GM21528 (cell line): Measurements from ENCODE around the gene ZNF512B.
"Not testable (repeated sequence)": the region's sequence is repeated elsewhere in the genome, so short reads cannot be mapped to it uniquely, and the experiment has no call there.

Source experiments
- ATAC-seq: cut with Tn5 transposase; IDR thresholded peaks from one replicate; pipeline ENCODE4 v1.9.1; 2021; ENCODE audit warnings: mild to moderate bottlenecking, moderate library complexity; ENCODE audit not compliant: unreplicated experiment, low FRiP score

ZNF512B gene

DNA sequence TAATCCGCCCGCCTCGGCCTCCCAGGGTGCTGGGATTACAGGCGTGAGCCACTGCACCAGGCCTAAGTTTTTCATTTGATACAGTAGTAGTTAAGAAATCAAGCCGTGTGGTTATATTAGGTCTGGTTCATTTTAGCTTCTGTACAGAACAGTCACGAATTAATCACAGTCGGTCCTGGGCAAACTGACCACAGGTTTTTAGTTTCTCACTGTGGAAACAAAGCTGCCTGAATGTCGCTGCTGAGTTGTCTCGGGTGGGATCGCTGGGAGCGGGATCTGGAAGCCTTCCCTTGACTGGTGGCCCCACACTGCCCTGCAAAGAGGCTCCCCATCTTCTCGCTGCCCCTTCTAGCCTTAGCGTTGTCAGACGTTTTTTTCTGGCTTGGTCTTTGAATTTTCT lies 32.1 kb downstream of the ZNF512B start:
- ATAC-seq, result no peak

DNA sequence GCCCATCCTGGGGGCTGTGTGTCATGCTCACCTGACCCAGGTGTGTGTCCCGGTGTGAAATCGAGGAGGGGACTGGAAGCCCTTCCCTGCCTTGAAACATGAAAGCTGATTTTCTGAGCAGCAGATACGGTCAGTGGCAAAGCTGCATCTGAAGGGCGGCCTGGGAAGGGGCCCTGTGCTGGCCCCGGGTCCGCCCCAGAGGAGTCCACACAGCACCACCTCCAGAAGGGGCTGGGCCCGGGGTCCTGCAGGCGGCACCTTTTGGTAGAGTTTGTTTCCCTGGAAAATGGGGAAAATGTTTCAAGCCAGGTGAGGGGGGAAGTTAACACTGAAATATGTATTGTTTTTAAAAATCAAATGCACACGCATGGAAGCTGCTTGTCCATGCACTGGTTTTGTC lies 34.3 kb downstream of the ZNF512B start:
- ATAC-seq, result no peak

DNA sequence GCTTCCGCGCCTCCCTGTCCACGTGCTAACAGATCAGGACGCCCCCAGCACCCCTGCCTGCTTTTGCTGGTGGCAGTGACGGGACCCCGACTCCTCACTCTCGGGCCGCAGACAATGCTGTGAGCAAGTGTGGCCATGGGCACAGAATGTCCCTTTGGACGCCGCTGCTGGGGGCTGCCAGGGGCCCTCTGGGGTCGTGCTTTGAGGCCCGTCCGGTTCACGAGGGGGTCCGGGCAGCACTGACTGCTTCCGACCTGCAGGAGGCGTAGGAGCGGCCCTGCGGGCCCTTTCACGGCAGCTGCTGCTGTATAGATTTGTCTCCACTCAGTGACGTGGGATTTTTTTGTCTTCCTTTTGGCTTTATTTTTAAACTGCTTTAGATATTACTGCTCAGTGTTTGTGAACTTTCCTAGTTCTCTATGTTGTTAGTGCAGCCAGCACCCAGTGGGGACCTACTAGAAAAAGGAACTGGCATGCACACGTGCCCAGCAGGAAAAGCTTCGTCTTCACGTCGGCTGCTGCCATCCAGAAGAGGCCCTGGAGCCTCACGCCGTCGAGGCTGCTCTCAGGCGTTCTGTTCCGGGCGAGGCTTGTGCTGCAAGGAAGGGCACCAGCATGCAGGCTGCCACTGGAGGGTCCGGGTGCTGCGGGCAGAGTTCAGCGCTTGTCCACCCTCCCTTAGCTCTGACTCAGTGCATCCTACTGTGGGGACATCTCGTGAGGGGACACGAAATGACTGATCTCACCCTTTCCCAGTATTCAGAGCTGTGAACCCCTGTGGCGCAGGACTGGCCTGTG lies 35.3 kb downstream of the ZNF512B start:
- no peak for ATAC-seq

DNA sequence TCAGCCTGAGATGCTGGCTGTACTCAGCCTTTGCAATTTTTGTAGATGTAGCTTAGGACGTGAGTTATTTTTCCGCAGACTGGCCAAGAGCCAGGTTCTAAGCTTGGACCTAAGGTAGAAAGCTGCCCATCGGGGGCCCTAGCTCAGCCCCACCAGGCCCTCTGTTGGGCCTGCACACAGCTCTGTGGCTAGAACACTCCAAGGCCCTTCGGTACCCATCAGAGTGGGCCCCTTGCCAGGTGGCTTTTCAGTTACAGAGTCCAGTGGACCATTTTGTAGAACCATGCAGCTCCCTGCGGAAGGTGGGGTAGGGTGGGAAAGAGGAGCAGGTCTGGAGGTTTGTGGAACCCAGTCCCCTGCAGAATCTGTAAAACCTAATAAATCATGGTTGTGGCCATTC lies 36.1 kb downstream of the ZNF512B start:
- ATAC-seq, result no peak

DNA sequence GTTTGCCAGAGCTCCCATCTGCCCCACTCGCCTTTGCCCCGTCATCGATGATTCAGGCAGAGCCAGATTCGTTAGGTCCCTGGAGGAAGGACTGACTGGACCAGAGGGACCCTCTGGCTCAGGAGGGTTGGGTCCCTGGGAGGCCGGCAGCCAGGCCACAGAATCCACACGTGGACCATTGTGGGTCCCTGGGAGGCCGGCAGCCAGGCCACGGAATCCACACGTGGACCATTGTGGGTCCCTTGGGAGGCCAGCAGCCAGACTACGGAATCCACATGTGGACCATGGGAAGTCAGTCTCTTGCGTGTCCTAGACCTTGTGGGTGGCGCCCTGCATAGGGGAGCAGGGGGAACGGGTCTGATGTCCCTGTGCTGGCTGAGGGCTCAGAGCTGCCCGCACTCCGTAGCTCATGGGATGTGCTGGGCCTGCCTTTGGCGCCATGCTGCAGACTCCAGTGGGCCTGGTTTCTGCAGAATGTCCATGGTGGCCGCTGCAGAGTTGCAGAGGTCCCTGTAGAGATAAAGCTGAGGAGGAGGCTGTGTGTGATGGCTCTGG lies 37.0 kb downstream of the ZNF512B start:
- no peak for ATAC-seq

DNA sequence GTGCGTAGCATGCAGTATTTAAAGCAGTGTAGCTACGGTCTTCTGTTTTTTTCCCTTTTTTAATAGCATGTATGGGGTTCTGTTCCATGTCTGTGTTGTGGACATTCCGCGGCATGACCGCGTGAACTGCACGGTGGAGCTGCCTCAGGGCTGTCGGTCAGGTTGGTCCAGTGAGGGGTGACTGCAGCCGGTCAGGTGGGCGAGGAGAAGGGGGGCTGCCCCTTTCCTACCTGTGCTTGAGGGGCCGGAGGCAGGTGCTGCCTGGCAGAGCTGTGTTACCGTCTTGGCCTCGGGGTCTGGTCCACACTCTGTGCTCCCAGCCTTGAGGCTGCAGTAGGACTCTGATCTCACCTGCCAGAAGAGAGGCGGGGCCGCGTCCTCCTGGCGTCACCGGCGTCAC lies 38.0 kb downstream of the ZNF512B start:
- ATAC-seq, result no peak

DNA sequence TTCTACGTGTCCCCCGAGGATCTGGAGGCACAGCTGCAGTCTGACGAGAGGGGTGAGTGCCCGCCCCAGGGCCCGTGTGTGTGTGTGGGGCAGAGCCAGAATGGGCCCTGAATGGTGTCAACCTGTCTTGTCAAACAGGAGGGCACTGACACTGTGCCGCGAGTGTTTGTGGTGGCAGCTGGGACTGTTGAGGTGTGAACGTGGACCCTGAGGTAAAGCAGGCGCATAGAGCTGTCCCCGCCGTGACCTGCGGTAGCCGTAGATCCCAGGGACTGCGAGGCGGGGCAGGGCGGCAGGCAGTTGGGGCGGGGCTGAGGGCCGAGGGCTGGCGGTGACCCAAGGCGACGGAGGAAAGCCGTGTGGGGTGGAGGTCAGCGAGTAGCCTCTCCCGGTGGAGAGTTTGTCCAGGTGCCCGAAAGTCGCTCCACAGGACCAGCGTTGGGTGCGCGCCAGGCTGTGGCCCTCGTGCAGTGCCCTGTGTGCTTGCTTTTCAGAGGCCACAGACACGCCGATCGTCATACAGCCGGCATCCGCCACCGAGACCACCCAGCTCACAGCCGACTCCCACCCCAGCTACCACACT lies 38.7 kb downstream of the ZNF512B start:
- ATAC-seq, result no peak

DNA sequence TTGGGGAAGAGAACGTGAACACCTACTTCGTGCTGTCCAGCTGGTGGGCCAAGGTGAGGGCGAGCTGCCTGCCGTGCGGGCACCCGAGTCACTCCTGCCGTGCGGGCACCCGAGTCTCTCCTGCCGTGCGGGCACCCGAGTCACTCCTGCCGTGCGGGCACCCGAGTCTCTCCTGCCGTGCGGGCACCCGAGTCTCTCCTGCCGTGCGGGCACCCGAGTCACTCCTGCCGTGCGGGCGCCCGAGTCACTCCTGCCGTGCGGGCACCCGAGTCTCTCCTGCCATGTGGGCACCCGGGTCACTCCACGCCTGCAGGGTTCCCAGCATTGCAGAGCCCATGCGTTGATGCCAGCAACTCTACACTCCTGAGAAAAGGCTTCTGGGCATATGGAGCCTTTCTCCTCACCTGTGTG lies 40.3 kb downstream of the ZNF512B start:
- ATAC-seq, result not testable (repeated sequence)

DNA sequence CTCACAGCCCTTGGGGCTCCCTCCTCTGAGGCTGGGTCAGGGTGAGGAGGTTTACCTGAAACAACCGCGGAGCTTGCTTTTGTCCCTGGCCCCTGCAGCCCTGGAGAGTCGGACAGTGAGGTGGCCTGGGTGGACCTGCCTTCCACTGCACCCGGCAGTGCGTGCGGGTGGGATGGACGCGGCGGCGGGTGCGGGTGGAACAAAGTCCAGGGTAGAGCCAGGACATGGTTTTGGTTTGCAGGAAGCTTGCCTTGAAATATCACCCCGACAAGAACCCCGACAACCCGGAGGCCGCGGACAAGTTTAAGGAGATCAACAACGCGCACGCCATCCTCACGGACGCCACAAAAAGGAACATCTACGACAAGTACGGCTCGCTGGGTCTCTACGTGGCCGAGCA lies 40.7 kb downstream of the ZNF512B start:
- ATAC-seq, result no peak

DNA sequence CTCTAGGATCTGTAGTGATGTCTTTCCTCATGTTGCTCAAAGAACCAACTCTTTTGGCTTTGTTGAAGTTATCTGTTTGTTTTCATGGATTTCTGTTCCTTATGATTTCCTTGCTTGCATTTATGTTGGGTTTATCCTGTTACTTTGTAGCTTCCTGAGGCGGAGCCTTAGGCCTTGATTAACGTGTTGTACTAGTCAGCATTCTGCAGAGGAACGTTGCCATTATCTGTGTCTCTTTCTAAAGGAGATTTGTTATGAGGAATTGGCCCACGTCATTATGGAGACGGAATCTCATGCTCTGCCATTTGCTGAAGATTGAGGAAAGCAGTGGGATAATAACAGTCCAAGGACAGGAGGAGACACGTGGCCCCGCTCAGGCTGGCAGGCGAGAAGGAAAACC lies 43.4 kb downstream of the ZNF512B start:
- no peak for ATAC-seq

DNA sequence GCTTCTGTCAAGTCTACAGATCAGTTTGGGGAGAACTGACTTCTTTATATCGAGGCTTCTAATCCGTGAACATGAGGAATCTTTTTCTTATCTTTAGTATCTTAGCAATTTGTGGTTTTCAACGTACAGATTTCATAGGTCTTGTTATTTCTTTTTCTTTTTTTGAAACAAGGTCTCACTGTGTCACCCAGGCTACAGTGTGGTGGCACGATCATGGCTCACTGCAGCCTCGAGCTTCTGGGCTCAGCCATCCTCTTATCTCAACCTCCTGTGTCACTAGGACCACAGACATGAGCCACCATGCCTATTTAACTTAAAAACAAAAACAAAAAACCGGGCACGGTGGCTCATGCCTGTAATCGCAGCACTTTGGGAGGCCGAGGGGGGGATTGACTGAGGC lies 45.5 kb downstream of the ZNF512B start:
- ATAC-seq, result no peak

DNA sequence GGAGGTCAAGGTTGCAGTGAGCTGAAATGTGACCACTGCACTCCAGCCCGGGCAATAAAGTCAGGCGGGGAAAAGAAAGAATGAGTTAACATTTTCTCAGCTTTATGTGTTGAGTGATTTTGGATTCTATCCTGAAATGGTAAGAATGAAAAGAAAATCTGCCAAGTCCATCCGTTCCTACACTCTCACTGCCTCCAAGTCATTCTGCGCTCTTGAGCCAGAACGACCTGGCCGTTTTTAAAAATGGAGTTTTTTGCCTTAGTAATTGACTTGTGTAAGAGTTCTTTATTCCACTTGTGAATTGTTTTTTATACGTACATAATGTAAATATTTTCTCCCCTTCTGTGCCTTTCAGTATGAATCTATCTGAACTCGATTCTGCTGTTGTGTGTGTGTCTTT lies 46.1 kb downstream of the ZNF512B start:
- no peak for ATAC-seq

DNA sequence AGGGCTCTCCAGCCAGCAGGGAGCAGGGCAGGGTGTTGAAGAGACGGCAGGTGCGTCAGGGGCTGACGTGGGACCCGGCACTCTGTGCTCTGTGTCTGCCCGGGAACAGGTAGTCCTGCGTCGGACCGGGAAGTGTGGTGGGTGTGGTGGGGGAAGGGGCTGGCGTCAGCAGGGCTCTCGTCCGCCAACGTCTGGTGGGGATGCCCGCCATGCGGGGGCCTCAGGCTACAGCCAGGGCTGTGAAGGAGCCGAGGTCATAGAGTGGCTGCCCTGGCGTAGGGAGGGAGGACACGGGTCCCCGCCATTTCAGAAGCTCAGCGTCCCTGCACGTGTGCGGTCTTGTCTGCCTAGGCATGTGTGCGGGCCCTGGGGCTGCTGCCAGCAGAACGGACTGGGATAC lies 49.5 kb downstream of the ZNF512B start:
- no peak for ATAC-seq

DNA sequence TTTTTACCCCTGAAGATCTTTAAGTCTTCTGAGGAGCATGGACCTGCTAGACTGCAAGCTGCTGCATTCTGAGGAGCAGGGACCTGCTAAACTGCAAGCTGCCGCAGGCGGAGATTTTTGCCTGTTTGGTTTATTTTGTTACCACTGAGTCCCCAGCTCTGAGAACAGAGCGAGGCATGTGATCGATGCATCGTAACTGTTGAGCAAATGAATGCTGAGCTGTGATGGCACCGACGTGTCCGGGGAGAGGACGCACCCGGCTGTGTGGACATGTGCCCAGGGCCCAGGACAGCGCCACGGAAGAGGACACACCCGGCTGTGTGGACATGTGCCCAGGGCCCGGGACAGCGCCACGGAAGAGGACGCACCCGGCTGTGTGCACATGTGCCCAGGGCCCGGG lies 50.6 kb downstream of the ZNF512B start:
- no peak for ATAC-seq

DNA sequence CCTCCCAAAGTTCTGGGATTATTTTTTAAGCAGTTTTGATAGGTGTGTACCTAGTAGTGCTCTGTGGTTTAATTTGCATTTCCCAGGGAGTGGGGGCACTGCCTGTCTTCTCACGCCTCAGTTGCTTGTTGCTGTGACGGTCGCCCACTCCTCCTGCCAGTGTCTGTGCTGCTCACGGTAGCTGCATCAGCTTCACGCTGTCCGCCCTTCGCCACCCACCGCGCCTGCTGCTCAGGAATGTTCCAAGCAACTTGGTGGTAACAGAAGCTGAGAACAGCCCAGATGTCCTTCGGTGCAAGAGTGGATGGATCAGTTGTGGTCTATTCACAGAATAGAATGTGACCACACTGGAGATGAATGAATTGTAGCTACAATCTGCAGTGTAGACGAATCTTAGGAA lies 51.9 kb downstream of the ZNF512B start:
- no peak for ATAC-seq

DNA sequence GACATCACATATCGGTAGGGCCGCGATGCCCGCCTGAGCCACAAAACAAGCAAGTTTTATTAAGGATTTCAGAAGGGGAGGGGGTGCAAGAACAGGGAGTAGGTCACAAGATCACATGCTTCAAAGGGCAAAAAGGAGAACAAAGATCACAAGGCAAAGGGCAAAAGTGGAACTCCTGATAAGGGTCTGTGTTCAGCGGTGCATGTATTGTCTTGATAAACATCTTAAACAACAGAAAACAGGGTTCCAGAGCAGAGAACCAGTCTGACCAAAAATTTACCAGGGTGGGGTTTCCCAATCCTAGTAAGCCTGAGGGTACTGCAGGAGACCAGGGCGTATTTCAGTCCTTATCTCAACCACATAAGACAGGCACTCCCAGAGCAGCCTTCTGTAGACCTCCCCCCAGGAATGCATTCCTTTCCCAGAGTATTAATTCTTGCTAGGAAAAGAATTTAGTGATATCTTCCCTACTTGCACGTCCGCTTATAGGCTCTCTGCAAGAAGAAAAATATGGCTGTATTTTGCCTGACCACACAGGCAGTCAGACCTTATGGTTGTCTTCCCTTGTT lies 53.3 kb downstream of the ZNF512B start:
- not testable (repeated sequence) for ATAC-seq

DNA sequence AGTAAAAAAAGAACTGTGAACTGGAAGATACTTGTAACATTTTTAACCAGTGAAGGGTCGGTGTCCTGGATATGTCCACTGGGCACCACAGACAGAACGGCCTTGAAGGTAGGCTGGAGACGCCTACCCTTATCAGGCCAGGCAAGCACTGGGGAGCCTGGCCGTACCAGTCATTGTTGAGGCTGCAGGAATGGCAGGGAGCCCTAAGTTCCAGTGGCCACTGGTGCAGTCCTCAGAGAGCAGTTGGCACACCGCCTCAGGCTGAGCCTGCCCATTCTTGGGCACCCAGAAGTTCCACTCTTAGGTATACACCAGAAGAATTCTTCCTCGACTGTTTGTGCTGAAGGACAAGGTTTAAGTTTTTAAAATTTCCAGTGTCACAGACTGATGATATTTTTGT lies 54.3 kb downstream of the ZNF512B start:
- ATAC-seq, result no peak

DNA sequence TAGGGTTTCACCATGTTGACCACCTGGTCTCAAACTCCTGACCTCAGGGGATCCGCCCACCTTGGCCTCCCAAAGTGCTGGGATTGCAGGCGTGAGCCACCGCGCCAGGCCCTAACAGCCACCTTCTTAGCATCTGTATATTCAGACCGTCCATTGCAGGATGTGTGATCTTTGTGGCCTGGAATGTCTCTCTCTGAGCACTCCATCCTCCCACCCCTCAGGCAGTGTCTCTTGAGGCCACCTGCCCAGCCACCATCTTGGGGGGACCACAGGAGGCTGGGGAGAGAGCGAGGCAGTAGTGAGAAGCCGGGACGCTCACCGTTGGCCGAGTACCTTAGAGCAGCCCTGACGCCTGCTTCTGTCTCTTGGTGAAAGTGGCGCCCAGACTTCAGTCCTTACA lies 56.0 kb downstream of the ZNF512B start:
- no peak for ATAC-seq

DNA sequence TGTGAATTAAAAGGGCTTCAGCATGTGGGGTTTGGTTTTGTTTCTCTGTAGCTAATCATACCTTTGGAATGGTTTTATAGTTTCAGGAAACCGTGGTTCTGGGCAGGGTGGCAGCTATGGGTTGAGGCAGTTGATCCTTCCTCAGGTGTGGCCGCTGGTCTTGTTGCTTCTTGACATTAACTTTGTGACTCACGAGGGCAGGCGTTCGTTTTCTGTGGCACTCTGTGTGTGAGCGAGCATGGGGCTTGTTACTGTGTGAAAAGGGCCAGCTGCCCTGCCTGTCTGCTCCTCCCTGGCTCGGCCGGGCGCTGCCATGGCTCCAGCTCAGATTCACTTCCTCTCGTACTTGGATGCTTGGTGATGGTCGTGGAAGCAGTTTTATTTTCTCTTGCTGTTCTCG lies 58.6 kb downstream of the ZNF512B start:
- no peak for ATAC-seq

DNA sequence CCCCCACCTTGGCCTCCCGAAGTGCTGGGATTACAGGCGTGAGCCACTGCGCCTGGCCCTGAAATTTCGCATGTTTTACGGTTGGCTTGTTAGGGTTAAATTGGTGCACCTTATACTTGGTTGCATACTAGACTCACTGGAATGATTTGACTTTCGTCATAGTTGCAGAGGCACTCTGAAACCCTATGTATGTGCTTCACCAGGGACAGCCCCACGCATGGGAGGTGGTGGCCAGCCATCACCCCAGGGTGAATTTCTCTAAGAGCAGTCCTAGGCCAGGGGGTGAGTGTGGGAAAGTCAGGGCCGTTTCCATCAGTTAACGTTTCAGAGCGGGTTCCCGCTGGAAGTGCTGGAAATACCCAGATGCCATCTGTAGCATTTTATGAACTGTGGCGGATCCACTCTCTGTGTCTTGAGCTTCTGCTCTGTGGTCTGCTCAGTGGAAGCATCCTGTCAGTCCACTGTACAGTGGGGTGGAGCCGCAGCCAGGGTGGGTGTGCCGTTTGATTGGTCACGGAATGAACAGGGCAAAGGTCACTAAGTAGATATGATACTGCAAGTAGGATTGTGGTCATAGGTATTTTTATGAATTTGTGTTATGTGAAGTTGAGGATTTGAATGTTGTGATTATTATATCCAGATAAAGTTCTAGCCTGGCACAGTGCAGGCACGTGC lies 61.6 kb downstream of the ZNF512B start:
- ATAC-seq, result no peak
